Activated CD4-positive, alpha-beta T cell treated with anti-CD3 and anti-CD28 coated beads, Interleukin-2, amount 50 U/mL, for 4 hours (primary cell): ENCODE measurements around the gene ZNF469.

Experiments
- DNase-seq, 2 experiments: peaks; one replicate each; pipeline ENCODE4 v3.0.0-alpha.2; 2020

The ZNF469 gene

GRCh38 chr16:88382491-88383400, at the start of gene ZNF469:
Gene ZNF469 (plus strand): TSS chr16:88382959. CDS start chr16:88427471, 44,512 bp downstream.
- DNase-seq, result no peak

GRCh38 chr16:88333848-88334777, 48.6 kb upstream of the ZNF469 start:
- DNase-seq, result no peak

- no peak for DNase-seq
Measured at GRCh38 chr16:88334778-88335720, 47.7 kb upstream of the ZNF469 start.

GRCh38 chr16:88337021-88337420, 45.7 kb upstream of the ZNF469 start:
- DNase-seq, result no peak

GRCh38 chr16:88337538-88337937, 45.2 kb upstream of the ZNF469 start:
- no peak for DNase-seq

GRCh38 chr16:88338111-88338510, 44.6 kb upstream of the ZNF469 start:
- DNase-seq, result no peak

- no peak for DNase-seq
Measured at GRCh38 chr16:88338896-88339295, 43.9 kb upstream of the ZNF469 start.

GRCh38 chr16:88339930-88340754, 42.6 kb upstream of the ZNF469 start:
- DNase-seq, result no peak

- no peak for DNase-seq
Measured at GRCh38 chr16:88340755-88341150, 42.0 kb upstream of the ZNF469 start.

GRCh38 chr16:88341551-88342290, 41.0 kb upstream of the ZNF469 start:
- DNase-seq, result no peak

GRCh38 chr16:88342491-88342890, 40.3 kb upstream of the ZNF469 start:
- no peak for DNase-seq

GRCh38 chr16:88343271-88343791, 39.4 kb upstream of the ZNF469 start:
- DNase-seq, result no peak

GRCh38 chr16:88344411-88345030, 38.2 kb upstream of the ZNF469 start:
- DNase-seq, result no peak

- no peak for DNase-seq
Measured at GRCh38 chr16:88345031-88345720, 37.6 kb upstream of the ZNF469 start.

GRCh38 chr16:88345721-88346560, 36.8 kb upstream of the ZNF469 start:
- DNase-seq, result no peak

- no peak for DNase-seq
Measured at GRCh38 chr16:88346680-88347505, 35.9 kb upstream of the ZNF469 start.

GRCh38 chr16:88347656-88348376, 34.9 kb upstream of the ZNF469 start:
- no peak for DNase-seq
